Osteoblast (primary cell): ENCODE results near the gene GBP3. TPM values are rescaled to one million over a fixed set of nuclear protein-coding genes. Genes with fewer than 3 reads are reported as not detected.

ENCODE experiments used
- DNase-seq: peaks from one replicate; pipeline ENCODE4 v3.0.0; 2011; ENCODE audit warnings: low spot score, mixed read lengths; ENCODE audit not compliant: insufficient read length; ENCODE audit errors: missing footprints
- H2AFZ ChIP-seq: 2 replicates; pipeline ENCODE4 v1.6.0; 2011; ENCODE audit warnings: mild to moderate bottlenecking, low read length
- H3K27ac ChIP-seq: 2 replicates; pipeline ENCODE4 v1.5.1; 2011; ENCODE audit warnings: mild to moderate bottlenecking, low read depth, low read length, moderate library complexity
- H3K27me3 ChIP-seq: 2 replicates; pipeline ENCODE4 v1.6.0; 2012; ENCODE audit warnings: mild to moderate bottlenecking, control low read depth, inconsistent platforms, low read length, moderate library complexity; ENCODE audit not compliant: insufficient read depth
- H3K36me3 ChIP-seq: 2 replicates; pipeline ENCODE4 v1.5.1; 2011; ENCODE audit warnings: mild to moderate bottlenecking, low read length, control low read depth, moderate library complexity; ENCODE audit not compliant: insufficient read depth
- H3K4me1 ChIP-seq: 2 replicates; pipeline ENCODE4 v1.5.1; 2011; ENCODE audit warnings: mild to moderate bottlenecking, low read length, control low read depth, moderate library complexity; ENCODE audit not compliant: insufficient read depth
- H3K4me2 ChIP-seq: 2 replicates; pipeline ENCODE4 v1.6.0; 2011; ENCODE audit warnings: mild to moderate bottlenecking, low read length; ENCODE audit not compliant: insufficient read depth
- H3K4me3 ChIP-seq: fragments of 200-600 bp; sonication (generic); 3 replicates; pipeline ENCODE4 v1.5.1; 2012; ENCODE audit warnings: mild to moderate bottlenecking, low read length, inconsistent platforms; ENCODE audit not compliant: insufficient read depth
- H3K79me2 ChIP-seq: 2 replicates; pipeline ENCODE4 v1.6.0; 2012; ENCODE audit warnings: mild to moderate bottlenecking, low read length, control low read depth, inconsistent platforms; ENCODE audit not compliant: insufficient read depth
- H3K9me3 ChIP-seq: 2 replicates; pipeline ENCODE4 v1.5.1; 2011; ENCODE audit warnings: low read depth, low read length, control low read depth
- H4K20me1 ChIP-seq: 2 replicates; pipeline ENCODE4 v1.6.0; 2012; ENCODE audit warnings: mild to moderate bottlenecking, low read length, control low read depth; ENCODE audit not compliant: insufficient read depth
- small RNA-seq: library from RNA; depleted of rRNA; stranded (forward); fragments of <200 nt; gene quantifications from one replicate; pipeline ENCODE3, GENCODE V24; 2012
- total RNA-seq: library from RNA; depleted of rRNA; stranded (reverse); fragments of >200 nt; gene quantifications from 2 replicates; pipeline ENCODE4 v1.2.3, GENCODE V29; 2012
- TF ChIP-seq, protein P1 (sequence below): IDR thresholded peaks from 2 replicates; pipeline ENCODE4 v1.5.1; 2011; ENCODE audit warnings: mild to moderate bottlenecking, low read depth, low read length, moderate library complexity; ENCODE audit errors: extremely low read depth

The GBP3 gene
- total RNA-seq, 1 donor, result 39.1 TPM

GRCh38 chr1:88973520-88974137 is 49.0 kb downstream of the GBP3 start:
- Histone ChIP-seq H3K79me2 (peaks cover 25% of the 10 kb centered on the region), H2AFZ (no peak overlapping the region), H3K27ac (no peak overlapping the region), H3K4me3 (no peak overlapping the region), H3K36me3 (peaks cover 4% of the 10 kb centered on the region), H3K4me2 (no peak overlapping the region), H3K27me3 (no peaks in the 10 kb centered on the region), H3K9me3 (no peaks in the 10 kb centered on the region), H4K20me1 (peaks cover 7% of the 10 kb centered on the region), H3K4me1 (no peaks in the 10 kb centered on the region)
- TF ChIP-seq, protein P1, sequence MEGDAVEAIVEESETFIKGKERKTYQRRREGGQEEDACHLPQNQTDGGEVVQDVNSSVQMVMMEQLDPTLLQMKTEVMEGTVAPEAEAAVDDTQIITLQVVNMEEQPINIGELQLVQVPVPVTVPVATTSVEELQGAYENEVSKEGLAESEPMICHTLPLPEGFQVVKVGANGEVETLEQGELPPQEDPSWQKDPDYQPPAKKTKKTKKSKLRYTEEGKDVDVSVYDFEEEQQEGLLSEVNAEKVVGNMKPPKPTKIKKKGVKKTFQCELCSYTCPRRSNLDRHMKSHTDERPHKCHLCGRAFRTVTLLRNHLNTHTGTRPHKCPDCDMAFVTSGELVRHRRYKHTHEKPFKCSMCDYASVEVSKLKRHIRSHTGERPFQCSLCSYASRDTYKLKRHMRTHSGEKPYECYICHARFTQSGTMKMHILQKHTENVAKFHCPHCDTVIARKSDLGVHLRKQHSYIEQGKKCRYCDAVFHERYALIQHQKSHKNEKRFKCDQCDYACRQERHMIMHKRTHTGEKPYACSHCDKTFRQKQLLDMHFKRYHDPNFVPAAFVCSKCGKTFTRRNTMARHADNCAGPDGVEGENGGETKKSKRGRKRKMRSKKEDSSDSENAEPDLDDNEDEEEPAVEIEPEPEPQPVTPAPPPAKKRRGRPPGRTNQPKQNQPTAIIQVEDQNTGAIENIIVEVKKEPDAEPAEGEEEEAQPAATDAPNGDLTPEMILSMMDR, result peak; percentile 59
- no peak for DNase-seq

- TF ChIP-seq, protein P1, result no peak
- Histone ChIP-seq H3K27me3 (no peaks in the 10 kb centered on the region), H3K9me3 (no peaks in the 10 kb centered on the region), H3K4me3 (no peak overlapping the region), H3K4me1 (no peaks in the 10 kb centered on the region), H3K27ac (no peak overlapping the region), H3K36me3 (peaks cover 29% of the 10 kb centered on the region), H3K79me2 (no peaks in the 10 kb centered on the region), H4K20me1 (no peaks in the 10 kb centered on the region), H3K4me2 (no peak overlapping the region), H2AFZ (no peak overlapping the region)
- no peak for DNase-seq
These were observed 60.9 kb downstream of the GBP3 start for GRCh38 chr1:88961647-88962275.

DNA sequence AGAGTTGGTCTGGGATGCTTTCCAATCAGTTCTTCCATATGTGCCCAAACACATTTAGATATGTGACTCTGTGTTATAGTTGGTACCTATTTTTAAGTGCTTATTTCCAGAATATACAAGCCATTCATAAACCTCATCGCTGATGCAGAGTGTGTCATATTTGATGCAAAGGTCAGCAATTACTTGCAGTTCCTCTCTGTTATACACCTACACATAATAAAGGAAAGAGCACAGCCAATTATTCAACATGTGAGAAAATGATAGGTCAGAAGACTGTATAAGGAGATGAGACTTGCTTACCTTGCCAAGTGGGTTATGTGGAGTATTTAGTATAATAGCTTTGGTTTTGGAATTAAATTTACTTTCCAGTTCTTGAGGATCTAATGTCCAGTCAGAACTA is 61.6 kb downstream of the GBP3 start:
- TF ChIP-seq, protein P1, result no peak
- no peaks in the 10 kb centered on the region for H3K4me1 ChIP-seq
- H3K27me3 ChIP-seq, result no peaks in the 10 kb centered on the region
- peaks cover 25% of the 10 kb centered on the region for H3K36me3 ChIP-seq
- no peak overlapping the region for H3K4me3 ChIP-seq
- H2AFZ ChIP-seq, result no peak overlapping the region
- H3K79me2 ChIP-seq, result no peaks in the 10 kb centered on the region
- H3K4me2 ChIP-seq, result no peak overlapping the region
- no peaks in the 10 kb centered on the region for H3K9me3 ChIP-seq
- no peaks in the 10 kb centered on the region for H4K20me1 ChIP-seq
- DNase-seq, result no peak
- H3K27ac ChIP-seq, result no peak overlapping the region

Small RNAs within 50 kb of the gene (small RNA-seq; reads per million reads assigned to genes)
- not detected for gene RF00019

Other genes starting within 250 kb of the GBP3 start
- gene GTF2B, start 131.3 kb downstream of the GBP3 start, total RNA-seq, result 31.5 and 34.2 TPM in 2 replicates
- 44.8 and 53.9 TPM in 2 replicates for gene KYAT3, start 30.2 kb downstream of the GBP3 start, total RNA-seq
- gene RBMXL1, start 30.2 kb downstream of the GBP3 start, total RNA-seq, result 11.5 and 13.4 TPM in 2 replicates
- 23.9 and 32.2 TPM in 2 replicates for gene GBP1, start 42.3 kb upstream of the GBP3 start, total RNA-seq
- 43.3 and 55.0 TPM in 2 replicates for gene GBP2, start 103.2 kb upstream of the GBP3 start, total RNA-seq
- gene GBP7, start 153.1 kb upstream of the GBP3 start, total RNA-seq, result not detected in 2 replicates
- gene GBP4, start 176.1 kb upstream of the GBP3 start, total RNA-seq, result 0.36 and 1.2 TPM in 2 replicates
- gene GBP5, start 250.0 kb upstream of the GBP3 start, total RNA-seq, result under 0.01 TPM in 2 replicates